Activated CD8-positive, alpha-beta T cell treated with anti-CD3 and anti-CD28 coated beads for 36 hours (primary cell): ENCODE data around the gene GPR158. TPM values are rescaled to one million over a fixed set of nuclear protein-coding genes. Genes with fewer than 3 reads are reported as not detected.

Source experiments
- ATAC-seq: fragments of 200-7000 bp; cut with Tn5 transposase; one replicate; pipeline ENCODE4 v1.10.0; 2021; ENCODE audit warnings: mild to moderate bottlenecking, moderate library complexity
- CTCF ChIA-PET: fragments of 350-600 bp; sonication (Branson Sonifier 250); formaldehyde crosslinking; loops from one replicate; lab custom pipeline; 2021; ENCODE audit warnings: antibody characterized with exemption; lab: Charles Lee
- POLR2A ChIA-PET: fragments of 350-600 bp; sonication (Branson Sonifier 250); formaldehyde crosslinking; loops from one replicate; lab custom pipeline; 2021; ENCODE audit warnings: antibody characterized with exemption; lab: Charles Lee
- DNase-seq: peaks from one replicate; pipeline ENCODE4 v3.0.0-alpha.2; 2020
- H3K27ac Mint-ChIP-seq: one replicate; pipeline ENCODE4 v1.8.0; 2021; ENCODE audit warnings: mild to moderate bottlenecking, mixed read lengths
- H3K27me3 Mint-ChIP-seq: one replicate; pipeline ENCODE4 v1.8.0; 2021; ENCODE audit warnings: mixed read lengths
- H3K36me3 Mint-ChIP-seq: one replicate; pipeline ENCODE4 v1.8.0; 2021; ENCODE audit warnings: low read depth, mixed read lengths
- H3K4me1 Mint-ChIP-seq: one replicate; pipeline ENCODE4 v1.8.0; 2021; ENCODE audit warnings: low read depth, mixed read lengths
- H3K4me3 Mint-ChIP-seq: one replicate; pipeline ENCODE4 v1.8.0; 2021; ENCODE audit warnings: mild to moderate bottlenecking, moderate library complexity, mixed read lengths
- H3K9me3 Mint-ChIP-seq: one replicate; pipeline ENCODE4 v1.8.0; 2021; ENCODE audit warnings: mixed read lengths
- CTCF ChIP-seq: fragments of 200-600 bp; IDR thresholded peaks from one replicate; pipeline ENCODE4 v1.8.0; 2022; ENCODE audit warnings: antibody characterized with exemption, mild to moderate bottlenecking
- intact Hi-C: fragments of 100-400 bp; cut with micrococcal nuclease; formaldehyde crosslinking; loops from one replicate; pipeline ENCODE4 v1.10.0; 2022
- total RNA-seq, 2 experiments: library from RNA; stranded (reverse); gene quantifications; one replicate each; pipeline ENCODE4 v1.2.3, GENCODE V29; 2021

GPR158 gene
- total RNA-seq, 2 experiments from 2014 or later, result not detected

GRCh38 chr10:25383686-25384085 lies 208.9 kb downstream of the GPR158 start:
- no peak for TF ChIP-seq CTCF
- ATAC-seq, result no peak
- Mint-ChIP-seq H3K4me3 (no peak overlapping the region), H3K27ac (no peak overlapping the region), H3K27me3 (no peaks in the 10 kb centered on the region), H3K36me3 (no peaks in the 10 kb centered on the region), H3K4me1 (no peaks in the 10 kb centered on the region), H3K9me3 (peaks cover 9% of the 10 kb centered on the region)
- intact Hi-C loops, result no loop called here
- POLR2A ChIA-PET, result no interaction called here
- no peak for DNase-seq
- CTCF ChIA-PET, result no interaction called here

- Mint-ChIP-seq H3K9me3 (peaks cover 9% of the 10 kb centered on the region), H3K4me3 (no peak overlapping the region), H3K4me1 (no peaks in the 10 kb centered on the region), H3K27me3 (no peaks in the 10 kb centered on the region), H3K36me3 (no peaks in the 10 kb centered on the region), H3K27ac (no peak overlapping the region)
- CTCF ChIA-PET, result no interaction called here
- ATAC-seq (no peak), DNase-seq (no peak)
- intact Hi-C loops, result no loop called here
- TF ChIP-seq CTCF, result no peak
- POLR2A ChIA-PET, result no interaction called here
Measured at GRCh38 chr10:25384618-25385017, 209.8 kb downstream of the GPR158 start.

GRCh38 chr10:25388188-25388861 lies 213.5 kb downstream of the GPR158 start:
- no peaks in the 10 kb centered on the region for H3K27me3 Mint-ChIP-seq
- TF ChIP-seq CTCF, result no peak
- POLR2A ChIA-PET, result interaction anchor here (0.7 kb wide), 1 partner anchor 1514 kb away, joined by 3 read pairs; no protein-coding TSS in a partner anchor
- H3K4me1 Mint-ChIP-seq, result no peaks in the 10 kb centered on the region
- no peak overlapping the region for H3K27ac Mint-ChIP-seq
- no peaks in the 10 kb centered on the region for H3K36me3 Mint-ChIP-seq
- DNase-seq (no peak), ATAC-seq (no peak)
- peaks cover 20% of the 10 kb centered on the region for H3K9me3 Mint-ChIP-seq
- no peak overlapping the region for H3K4me3 Mint-ChIP-seq
- intact Hi-C loops, result no loop called here
- CTCF ChIA-PET, result no interaction called here

- POLR2A ChIA-PET, result interaction anchor here (0.7 kb wide), 1 partner anchor 1515 kb away, joined by 3 read pairs; no protein-coding TSS in a partner anchor
- Mint-ChIP-seq H3K27me3 (no peaks in the 10 kb centered on the region), H3K4me3 (no peak overlapping the region), H3K27ac (no peak overlapping the region), H3K36me3 (no peaks in the 10 kb centered on the region), H3K4me1 (no peaks in the 10 kb centered on the region), H3K9me3 (peaks cover 20% of the 10 kb centered on the region)
- CTCF ChIA-PET, result no interaction called here
- ATAC-seq (no peak), DNase-seq (no peak)
- TF ChIP-seq CTCF, result no peak
- intact Hi-C loops, result no loop called here
Measured at GRCh38 chr10:25388862-25389206, 214.0 kb downstream of the GPR158 start.

- ATAC-seq (no peak), DNase-seq (no peak)
- ChIA-PET POLR2A (no interaction called here), CTCF (no interaction called here)
- no peak for TF ChIP-seq CTCF
- intact Hi-C loops, result no loop called here
- H3K9me3 Mint-ChIP-seq, result peaks cover 18% of the 10 kb centered on the region
- no peak overlapping the region for H3K4me3 Mint-ChIP-seq
- H3K27ac Mint-ChIP-seq, result no peak overlapping the region
- H3K27me3 Mint-ChIP-seq, result no peaks in the 10 kb centered on the region
- H3K36me3 Mint-ChIP-seq, result no peaks in the 10 kb centered on the region
- no peaks in the 10 kb centered on the region for H3K4me1 Mint-ChIP-seq
Measured at GRCh38 chr10:25390733-25391132, 215.9 kb downstream of the GPR158 start.
